OCI-LY7 (cell line): ENCODE results near the gene PGF.

ENCODE experiments used
- CTCF ChIP-seq: fragments of 200-600 bp; sonication (generic); conservative IDR thresholded peaks from 2 replicates; pipeline ENCODE4 v1.5.1; 2014; ENCODE audit warnings: mild to moderate bottlenecking, antibody characterized with exemption, low read length, moderate library complexity, mixed read lengths
- EZH2phosphoT487 ChIP-seq: fragments of 200-600 bp; sonication (generic); IDR thresholded peaks from 2 replicates; pipeline ENCODE4 v1.6.1; 2018; ENCODE audit warnings: low read depth, borderline replicate concordance, mild to moderate bottlenecking, mixed run types, antibody characterized with exemption, low read length, moderate library complexity, mixed read lengths

- TF ChIP-seq CTCF (no peak), EZH2phosphoT487 (no peak)
These were observed 26.2 kb downstream of the PGF start for GRCh38 chr14:74929242-74929641.
